ENCODE results near the gene TRIM59.

TRIM59 gene

GRCh38 chr3:160449636-160450598 is at the start of gene TRIM59:
TRIM59 (minus strand) TSS chr3:160449786; CDS start chr3:160439183, 10,603 bp downstream.
- H3K4me3 ChIP-seq (ENCODE audit: low read depth, low read length), result peak within 1 kb of the TSS; percentile 82
- DNase-seq (ENCODE audit: low read depth, low spot score), result peak; percentile 99
- in situ Hi-C loops (cut with HindIII; ENCODE audit: low sequenced_read_pairs), result no loop called here

GRCh38 chr3:160498202-160498601 is 48.6 kb upstream of the TRIM59 start:
- no peak overlapping the region for H3K4me3 ChIP-seq (ENCODE audit: low read depth, low read length)
- in situ Hi-C loops (cut with HindIII; ENCODE audit: low sequenced_read_pairs), result no loop called here
- TF ChIP-seq CTCF (IDR thresholded peaks at IDR 0.05; ENCODE audit: low read depth, low read length), result no peak
- DNase-seq (ENCODE audit: low read depth, low spot score), result no peak

More at GRCh38 chr3:160449636-160450598, at the start of gene TRIM59:
- peak; percentile 0 for TF ChIP-seq CTCF (IDR thresholded peaks at IDR 0.05; ENCODE audit: low read depth, low read length)

GRCh38 chr3:160490166-160490565 is 40.6 kb upstream of the TRIM59 start:
- H3K4me3 ChIP-seq (ENCODE audit: low read depth, low read length), result no peak overlapping the region
- DNase-seq (ENCODE audit: low read depth, low spot score), result no peak
- TF ChIP-seq CTCF (IDR thresholded peaks at IDR 0.05; ENCODE audit: low read depth, low read length), result no peak
- in situ Hi-C loops (cut with HindIII; ENCODE audit: low sequenced_read_pairs), result no loop called here

GRCh38 chr3:160486459-160486869 is 36.9 kb upstream of the TRIM59 start:
- peak; percentile 74 for DNase-seq (ENCODE audit: low read depth, low spot score)
- TF ChIP-seq CTCF (IDR thresholded peaks at IDR 0.05; ENCODE audit: low read depth, low read length), result peak; percentile 34
- no peak overlapping the region for H3K4me3 ChIP-seq (ENCODE audit: low read depth, low read length)
- in situ Hi-C loops (cut with HindIII; ENCODE audit: low sequenced_read_pairs), result no loop called here

GRCh38 chr3:160482796-160483195 is 33.2 kb upstream of the TRIM59 start:
- no peak for DNase-seq (ENCODE audit: low read depth, low spot score)
- H3K4me3 ChIP-seq (ENCODE audit: low read depth, low read length), result no peak overlapping the region
- no peak for TF ChIP-seq CTCF (IDR thresholded peaks at IDR 0.05; ENCODE audit: low read depth, low read length)
- in situ Hi-C loops (cut with HindIII; ENCODE audit: low sequenced_read_pairs), result no loop called here

GRCh38 chr3:160481856-160482255 is 32.3 kb upstream of the TRIM59 start:
- DNase-seq (ENCODE audit: low read depth, low spot score), result no peak
- in situ Hi-C loops (cut with HindIII; ENCODE audit: low sequenced_read_pairs), result no loop called here
- no peak overlapping the region for H3K4me3 ChIP-seq (ENCODE audit: low read depth, low read length)
- TF ChIP-seq CTCF (IDR thresholded peaks at IDR 0.05; ENCODE audit: low read depth, low read length), result no peak
